ENCODE data around the gene TEX11. TPM values are rescaled to one million over a fixed set of nuclear protein-coding genes. Genes with fewer than 3 reads are reported as not detected.

TEX11 gene
- polyA plus RNA-seq, 1 of the 3 experiments (the other 2 are of a cell fraction): not detected

GRCh38 chrX:70825366-70825765 lies 83.1 kb downstream of the TEX11 start:
- H3K27me3 ChIP-seq (ENCODE audit: insufficient read depth): peaks cover 4% of the 10 kb centered on the region; the same call in 1 of the 2 replicates
- no peak for DNase-seq
- no peak for TF ChIP-seq POLR2AphosphoS5 (IDR thresholded peaks at IDR 0.05; ENCODE audit: low read depth, low read length)
- TF ChIP-seq RAD21 (IDR thresholded peaks at IDR 0.05; ENCODE audit: low read length): no peak
- TF ChIP-seq SIN3A (IDR thresholded peaks at IDR 0.05; ENCODE audit: borderline replicate concordance, low read depth, low read length): no peak
- no peak for TF ChIP-seq IRF3 (IDR thresholded peaks at IDR 0.05; ENCODE audit: low read depth, low read length)
- TF ChIP-seq JUND (IDR thresholded peaks at IDR 0.05): no peak
- no peak for TF ChIP-seq GATA2 (CRISPR knock-in tag; IDR thresholded peaks at IDR 0.05)
- no peak for TF ChIP-seq SMC3 (IDR thresholded peaks at IDR 0.05; ENCODE audit: low read depth, low read length)
- TF ChIP-seq FOXM1 (IDR thresholded peaks at IDR 0.05; ENCODE audit: low read depth): no peak
- no peak for TF ChIP-seq FOSL2 (IDR thresholded peaks at IDR 0.05; ENCODE audit: borderline replicate concordance, low read depth)
- no peak for TF ChIP-seq MAX (IDR thresholded peaks at IDR 0.05; ENCODE audit: low read depth)
- no peak for TF ChIP-seq NRF1 (IDR thresholded peaks at IDR 0.05; ENCODE audit: low read depth, low read length)
- TF ChIP-seq ZBTB33 (IDR thresholded peaks at IDR 0.05; ENCODE audit: borderline replicate concordance, low read depth): no peak
- H3K27ac ChIP-seq (ENCODE audit: low read depth in 2 of 2, low read length in 1 of 2): no peak overlapping the region
- H3K79me2 ChIP-seq (ENCODE audit: insufficient read depth): no peaks in the 10 kb centered on the region
- no peaks in the 10 kb centered on the region for H3K4me1 ChIP-seq (ENCODE audit: control insufficient read depth in 1 of 2, insufficient read depth in 2 of 2, low read depth in 1 of 2, low read length in 1 of 2)
- no peaks in the 10 kb centered on the region for H3K36me3 ChIP-seq (replicated peaks in 1 of 2; ENCODE audit: control insufficient read depth in 1 of 2, insufficient read depth in 2 of 2, low read length in 1 of 2)
- no peak overlapping the region for H2AFZ ChIP-seq (ENCODE audit: low read depth)
- POLR2A ChIA-PET: no interaction called here
- H3K9me2 ChIP-seq: no peaks in the 10 kb centered on the region
- no peak overlapping the region for H3K4me2 ChIP-seq
- H3K9me3 ChIP-seq: no peaks in the 10 kb centered on the region
- no peaks in the 10 kb centered on the region for H3F3A ChIP-seq (replicated peaks; ENCODE audit: insufficient read depth)
- WGBS (ENCODE audit: low lambda C conversion rate): 6% methylated on average over 4 of the region's 4 CpGs
- no peak overlapping the region for H3K4me3 ChIP-seq (ENCODE audit: low read depth in 2 of 2, low read length in 1 of 2)
- CTCF ChIA-PET: no interaction called here
- no peak overlapping the region for H3K9ac ChIP-seq
- no peaks in the 10 kb centered on the region for H4K20me1 ChIP-seq (ENCODE audit: insufficient read depth)

GRCh38 chrX:70808942-70809940 lies 99.3 kb downstream of the TEX11 start:
- no peaks in the 10 kb centered on the region for H3K4me1 ChIP-seq (ENCODE audit: control insufficient read depth in 1 of 2, insufficient read depth in 2 of 2, low read depth in 1 of 2, low read length in 1 of 2)
- H3K79me2 ChIP-seq (ENCODE audit: insufficient read depth): no peaks in the 10 kb centered on the region
- H4K20me1 ChIP-seq (ENCODE audit: insufficient read depth): no peaks in the 10 kb centered on the region
- H3K36me3 ChIP-seq (replicated peaks in 1 of 2; ENCODE audit: control insufficient read depth in 1 of 2, insufficient read depth in 2 of 2, low read length in 1 of 2): no peaks in the 10 kb centered on the region
- no peaks in the 10 kb centered on the region for H3K9me3 ChIP-seq
- TF ChIP-seq RFX5 (IDR thresholded peaks at IDR 0.05; ENCODE audit: low read length) (no peak), CTCF (IDR thresholded peaks at IDR 0.05) (no peak), CHD2 (IDR thresholded peaks at IDR 0.05; ENCODE audit: low read length, partially characterized antibody) (no peak)
- no peak for DNase-seq
- no peak overlapping the region for H3K4me3 ChIP-seq (ENCODE audit: low read depth in 2 of 2, low read length in 1 of 2)
- H2AFZ ChIP-seq (ENCODE audit: low read depth): no peak overlapping the region
- POLR2A ChIA-PET: no interaction called here
- H3F3A ChIP-seq (replicated peaks; ENCODE audit: insufficient read depth): no peaks in the 10 kb centered on the region
- H3K27me3 ChIP-seq (ENCODE audit: insufficient read depth): no peaks in the 10 kb centered on the region; the same call in 1 of the 2 replicates
- WGBS (ENCODE audit: low lambda C conversion rate): 25% methylated on average over 11 of the region's 11 CpGs
- no peak overlapping the region for H3K4me2 ChIP-seq
- CTCF ChIA-PET: no interaction called here
- H3K9me2 ChIP-seq: no peaks in the 10 kb centered on the region
- no peak overlapping the region for H3K9ac ChIP-seq
- H3K27ac ChIP-seq (ENCODE audit: low read depth in 2 of 2, low read length in 1 of 2): no peak overlapping the region
